NB4 (cell line): Measurements from ENCODE around the gene PDHA1.

Source experiments
- POLR2A ChIP-seq: IDR thresholded peaks from 2 replicates; pipeline ENCODE4 v1.6.1; 2011; ENCODE audit warnings: mild to moderate bottlenecking; ENCODE audit not compliant: insufficient read length; ENCODE audit errors: extremely low read depth
- TF ChIP-seq, protein P1 (sequence below): IDR thresholded peaks from one replicate; pipeline ENCODE4 v1.5.1; 2012; ENCODE audit warnings: low read depth, low read length

DNA sequence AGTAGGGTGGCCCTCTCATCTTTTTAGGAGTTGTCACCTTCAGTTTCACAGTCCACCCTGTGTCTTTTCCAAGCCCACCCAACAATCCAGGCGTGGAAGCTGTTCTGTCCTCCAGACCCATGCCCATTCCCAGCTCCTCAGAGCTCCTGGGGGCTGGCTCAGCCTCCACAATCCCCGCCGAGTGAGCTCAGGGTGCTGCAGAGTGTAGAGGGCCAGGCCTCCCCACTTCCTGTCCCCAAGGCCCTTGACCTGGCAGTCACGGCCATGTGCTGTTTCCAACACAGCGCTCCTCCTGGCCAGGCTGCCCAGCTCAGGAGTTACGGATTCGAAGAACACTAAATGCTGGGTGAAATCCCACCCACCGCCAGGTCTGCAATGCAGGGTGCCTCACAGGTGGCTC, 31.8 kb downstream of the PDHA1 start:
- TF ChIP-seq, protein P1, sequence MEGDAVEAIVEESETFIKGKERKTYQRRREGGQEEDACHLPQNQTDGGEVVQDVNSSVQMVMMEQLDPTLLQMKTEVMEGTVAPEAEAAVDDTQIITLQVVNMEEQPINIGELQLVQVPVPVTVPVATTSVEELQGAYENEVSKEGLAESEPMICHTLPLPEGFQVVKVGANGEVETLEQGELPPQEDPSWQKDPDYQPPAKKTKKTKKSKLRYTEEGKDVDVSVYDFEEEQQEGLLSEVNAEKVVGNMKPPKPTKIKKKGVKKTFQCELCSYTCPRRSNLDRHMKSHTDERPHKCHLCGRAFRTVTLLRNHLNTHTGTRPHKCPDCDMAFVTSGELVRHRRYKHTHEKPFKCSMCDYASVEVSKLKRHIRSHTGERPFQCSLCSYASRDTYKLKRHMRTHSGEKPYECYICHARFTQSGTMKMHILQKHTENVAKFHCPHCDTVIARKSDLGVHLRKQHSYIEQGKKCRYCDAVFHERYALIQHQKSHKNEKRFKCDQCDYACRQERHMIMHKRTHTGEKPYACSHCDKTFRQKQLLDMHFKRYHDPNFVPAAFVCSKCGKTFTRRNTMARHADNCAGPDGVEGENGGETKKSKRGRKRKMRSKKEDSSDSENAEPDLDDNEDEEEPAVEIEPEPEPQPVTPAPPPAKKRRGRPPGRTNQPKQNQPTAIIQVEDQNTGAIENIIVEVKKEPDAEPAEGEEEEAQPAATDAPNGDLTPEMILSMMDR = no peak
- no peak for TF ChIP-seq POLR2A
